GM19239 (cell line): ENCODE data around the gene WDR59.

ENCODE experiments used
- DNase-seq: peaks from one replicate; pipeline ENCODE4 v3.0.0; 2011; ENCODE audit warnings: low spot score; ENCODE audit not compliant: insufficient read length
- FAIRE-seq: peaks from 2 replicates; lab custom pipeline; 2011; peaks lifted over from hg19 to GRCh38; lab: Jason Lieb, UNC

The WDR59 gene

DNA sequence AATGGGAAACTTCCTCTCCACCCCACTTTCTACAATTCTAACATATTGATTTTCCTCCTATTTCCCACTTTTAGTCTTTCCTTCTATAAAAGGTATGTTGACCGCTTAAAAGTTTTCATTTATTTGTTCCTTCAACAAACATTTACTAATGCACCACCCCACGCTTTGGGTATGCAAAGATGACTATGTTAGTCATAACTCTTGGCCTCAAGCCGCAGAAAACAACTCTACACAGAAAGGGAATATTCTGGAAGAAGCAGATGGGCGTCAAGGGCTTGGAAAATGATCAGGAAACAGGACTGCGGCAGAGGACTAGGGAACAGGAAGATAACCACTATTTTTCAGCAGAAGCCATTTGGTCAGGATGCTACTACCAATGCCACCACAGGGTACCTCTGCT, 153.5 kb downstream of the WDR59 start:
- no peak for FAIRE-seq

DNA sequence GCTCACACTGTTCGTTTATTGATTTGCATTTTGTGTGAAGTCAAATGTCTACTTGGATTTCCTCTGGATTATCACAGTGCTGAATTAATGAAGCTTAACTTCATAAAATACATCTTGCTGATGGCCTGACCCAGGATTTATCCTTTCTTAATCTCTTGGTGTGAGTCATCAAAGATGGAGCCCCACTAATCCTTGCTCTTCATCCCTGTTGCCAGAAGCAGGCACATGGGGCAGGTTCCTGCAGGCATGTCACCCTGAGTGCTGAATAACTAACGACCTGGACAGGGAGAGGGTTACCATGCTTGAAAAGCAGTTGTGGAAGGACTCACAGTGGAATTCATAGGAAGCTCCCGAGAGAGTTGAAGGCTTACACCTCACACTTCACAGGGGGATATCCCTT, 154.3 kb downstream of the WDR59 start:
- no peak for FAIRE-seq

More for the DNA sequence above, 153.5 kb downstream of the WDR59 start:
- DNase-seq: no peak

DNA sequence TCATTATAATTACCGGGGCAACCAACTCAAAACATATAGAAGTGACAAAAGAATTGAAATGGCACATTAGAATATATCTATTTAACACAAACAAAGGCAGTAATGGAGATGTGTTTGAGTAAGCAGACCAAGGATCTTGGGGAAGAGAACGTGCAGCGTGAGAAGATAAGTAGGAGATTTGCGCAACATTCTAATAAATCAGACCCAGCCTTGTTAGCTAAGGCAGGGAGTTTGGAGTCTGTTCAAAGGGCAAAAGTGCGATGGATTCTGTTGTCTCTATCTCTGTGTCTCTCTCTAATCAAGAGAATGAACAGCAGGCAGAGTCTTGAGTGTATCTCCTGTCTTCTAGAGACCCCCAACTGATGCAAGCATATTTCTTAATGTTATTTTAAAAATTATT, 155.3 kb downstream of the WDR59 start:
- no peak for FAIRE-seq

More for the DNA sequence above, 154.3 kb downstream of the WDR59 start:
- no peak for DNase-seq

DNA sequence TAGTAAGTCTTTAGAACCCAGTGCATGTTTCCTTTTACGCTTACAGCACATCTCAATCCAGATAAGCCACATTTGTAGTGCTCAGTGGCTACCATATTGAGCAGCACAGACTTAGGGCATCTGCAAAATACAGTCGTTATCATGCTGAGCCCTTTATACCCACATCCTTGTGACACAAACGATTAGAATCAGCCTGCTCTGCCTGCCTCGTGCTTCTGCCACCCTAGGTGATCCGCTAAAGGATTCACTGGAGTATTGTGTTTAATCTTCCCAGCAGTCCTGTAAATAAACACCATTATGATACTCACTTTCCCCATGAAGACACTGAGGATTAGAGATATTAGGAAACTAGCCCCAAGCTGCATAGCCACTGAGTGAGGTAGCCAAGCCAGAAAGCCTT, 159.0 kb downstream of the WDR59 start:
- FAIRE-seq (no peak), DNase-seq (no peak)

More for the DNA sequence above, 155.3 kb downstream of the WDR59 start:
- no peak for DNase-seq

DNA sequence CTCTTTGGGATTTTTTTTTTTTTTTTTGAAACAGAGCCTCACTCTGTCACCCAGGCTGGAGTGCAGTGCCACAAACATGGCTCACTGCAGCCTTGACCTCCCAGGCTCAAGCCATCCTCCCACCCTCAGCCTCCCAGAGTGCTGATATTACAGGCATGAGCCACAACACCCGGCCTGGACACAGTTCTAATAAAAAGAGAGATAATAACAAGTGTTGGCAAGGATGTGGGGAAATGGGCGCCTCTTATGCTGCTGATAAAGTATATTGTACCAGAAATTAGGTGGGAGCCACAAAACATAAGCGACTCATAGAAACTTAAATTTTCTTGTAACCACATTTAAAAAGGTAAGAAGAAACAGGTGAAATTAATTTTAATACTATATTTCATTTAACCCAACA, 159.9 kb downstream of the WDR59 start:
- DNase-seq: no peak
- no peak for FAIRE-seq
